HG03025 (cell line): ENCODE measurements around the gene GEMIN4.
"Not testable (repeated sequence)": the region's sequence is repeated elsewhere in the genome, so short reads cannot be mapped to it uniquely, and the experiment has no call there.

Source experiments
- ATAC-seq: cut with Tn5 transposase; IDR thresholded peaks from one replicate; pipeline ENCODE4 v1.9.1; 2021; ENCODE audit warnings: mild to moderate bottlenecking, moderate library complexity; ENCODE audit not compliant: unreplicated experiment, low FRiP score

GEMIN4 gene

DNA sequence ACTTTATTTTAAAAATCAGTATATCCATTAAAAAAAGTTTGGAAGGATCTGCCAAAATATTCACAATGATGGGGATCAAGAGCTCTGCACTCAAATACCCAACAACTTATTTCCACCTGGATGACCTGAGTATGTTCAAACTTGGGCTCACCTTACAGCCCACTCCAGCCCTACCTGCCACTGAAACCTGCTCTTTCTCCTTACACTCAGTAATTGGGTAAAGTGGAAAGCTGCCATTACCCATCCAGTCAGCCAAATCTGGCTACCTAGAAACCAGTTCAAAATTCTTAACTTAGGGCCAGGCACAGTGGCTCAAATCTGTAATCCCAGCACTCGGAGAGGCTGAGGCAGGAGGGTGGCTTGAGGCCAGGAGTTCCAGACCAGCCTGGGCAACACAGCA is 47.1 kb downstream of the GEMIN4 start:
- ATAC-seq, result no peak

DNA sequence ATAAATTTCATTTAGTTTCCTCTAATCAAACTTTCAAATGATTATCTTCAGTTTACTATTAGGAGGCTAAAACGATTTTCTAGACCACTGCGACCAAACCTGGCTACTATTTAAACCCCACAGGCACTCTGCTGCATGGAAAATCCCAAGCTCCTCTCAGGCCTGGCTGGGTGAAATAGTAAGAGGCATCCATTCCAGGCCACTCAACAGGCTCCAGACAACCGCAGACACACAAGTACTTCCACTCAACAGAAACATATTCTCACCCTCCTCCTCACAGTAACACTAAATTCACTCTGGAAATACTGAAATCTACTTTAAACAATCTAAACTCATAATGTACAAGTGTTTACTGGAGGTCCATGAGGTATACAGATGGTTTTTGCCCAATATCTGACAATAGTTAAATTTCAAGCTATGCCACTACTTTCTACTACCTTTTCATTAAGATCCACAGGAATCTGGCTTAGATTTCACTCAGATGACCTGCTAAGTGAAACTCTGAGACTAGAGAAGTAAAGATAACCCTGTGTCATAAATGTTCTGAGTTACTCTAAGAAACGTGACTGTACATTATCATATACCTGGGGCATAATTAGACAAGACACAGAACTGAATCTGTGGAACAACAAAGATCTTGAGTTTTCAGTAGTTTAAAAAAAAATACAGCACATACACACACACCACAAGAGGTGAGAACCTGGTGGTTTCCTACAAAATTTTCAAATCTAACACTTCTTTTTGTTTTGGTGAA is 47.8 kb downstream of the GEMIN4 start:
- ATAC-seq, result no peak

DNA sequence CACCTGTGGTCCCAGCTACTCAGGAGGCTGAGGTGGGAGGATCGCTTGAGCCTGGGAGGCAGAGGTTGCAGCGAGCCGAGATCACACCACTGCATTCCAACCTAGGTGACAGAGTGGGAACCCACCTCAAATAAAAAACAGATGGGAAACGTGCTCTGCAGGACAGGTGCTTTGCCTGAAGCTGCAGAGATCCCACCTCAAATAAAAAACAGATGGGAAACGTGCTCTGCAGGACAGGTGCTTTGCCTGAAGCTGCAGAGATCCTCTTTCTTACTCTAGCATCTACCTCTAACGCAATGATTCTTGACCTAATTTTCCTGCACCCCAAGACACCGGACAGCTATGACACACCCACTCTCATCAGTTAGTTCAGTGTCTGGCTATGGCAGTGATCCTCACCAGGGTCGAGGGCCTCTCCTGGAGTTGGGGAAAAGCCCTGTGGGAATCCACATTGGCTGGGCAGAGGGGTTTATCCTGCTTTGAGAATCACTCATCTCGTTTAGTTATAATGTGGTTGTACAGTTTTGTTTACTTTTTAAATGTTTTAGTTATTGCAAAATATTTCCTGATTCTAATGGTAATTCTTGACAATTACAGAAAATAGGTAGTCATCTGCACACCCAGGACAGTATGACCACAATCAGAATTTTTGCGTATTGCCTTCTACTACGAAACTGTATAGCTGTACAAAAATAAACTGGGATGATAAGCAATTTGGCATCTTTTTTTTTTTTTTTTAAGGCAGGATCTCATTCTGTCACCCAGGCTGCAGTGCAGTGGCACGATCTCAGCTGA is 48.8 kb downstream of the GEMIN4 start:
- ATAC-seq, result no peak

DNA sequence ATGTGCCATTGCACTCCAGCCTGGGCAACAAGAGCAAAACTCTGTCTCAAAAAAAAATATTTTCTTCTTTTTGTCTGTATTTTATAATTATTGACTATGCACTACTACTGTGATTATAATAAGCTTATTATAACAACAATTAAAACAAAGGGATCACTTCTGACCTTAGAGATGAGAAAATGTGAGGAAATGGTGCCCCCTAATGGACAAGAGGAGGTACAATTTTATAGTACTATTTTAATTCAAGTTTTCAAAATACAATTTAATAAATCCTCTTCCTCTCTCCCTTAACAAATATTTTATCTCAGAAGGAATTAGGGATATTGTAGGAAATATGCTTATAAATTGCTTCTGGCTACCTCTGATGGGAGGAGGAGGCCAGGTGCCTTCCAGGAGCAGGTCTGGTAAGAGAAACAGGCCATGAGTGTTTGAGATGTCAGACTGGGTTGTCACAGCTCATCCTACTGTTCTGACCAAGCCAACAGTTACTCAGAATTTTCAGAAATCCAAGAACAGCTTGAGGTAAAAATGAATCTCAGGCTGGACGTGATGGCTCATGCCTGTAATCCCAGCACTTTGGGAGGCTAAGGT is 51.5 kb downstream of the GEMIN4 start:
- ATAC-seq, result no peak

DNA sequence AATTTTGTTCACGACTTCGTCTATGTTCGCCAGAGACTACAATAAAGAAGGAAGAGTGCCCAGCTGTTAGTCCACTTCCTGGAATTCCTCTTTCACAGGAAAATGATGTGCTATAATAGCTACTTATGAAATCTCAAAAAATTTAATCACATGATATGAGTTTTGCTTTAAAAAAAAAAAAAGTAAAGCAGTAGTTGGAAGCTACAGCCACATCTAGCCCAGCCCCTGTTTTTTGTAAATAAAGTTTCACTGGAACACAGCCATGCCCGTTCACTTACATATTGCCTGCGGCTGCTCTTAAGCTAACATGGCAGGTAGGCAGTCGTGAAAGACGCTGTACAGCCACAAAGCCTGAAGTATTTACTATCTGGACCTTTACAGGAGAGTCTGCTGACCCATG is 52.7 kb downstream of the GEMIN4 start:
- no peak for ATAC-seq

DNA sequence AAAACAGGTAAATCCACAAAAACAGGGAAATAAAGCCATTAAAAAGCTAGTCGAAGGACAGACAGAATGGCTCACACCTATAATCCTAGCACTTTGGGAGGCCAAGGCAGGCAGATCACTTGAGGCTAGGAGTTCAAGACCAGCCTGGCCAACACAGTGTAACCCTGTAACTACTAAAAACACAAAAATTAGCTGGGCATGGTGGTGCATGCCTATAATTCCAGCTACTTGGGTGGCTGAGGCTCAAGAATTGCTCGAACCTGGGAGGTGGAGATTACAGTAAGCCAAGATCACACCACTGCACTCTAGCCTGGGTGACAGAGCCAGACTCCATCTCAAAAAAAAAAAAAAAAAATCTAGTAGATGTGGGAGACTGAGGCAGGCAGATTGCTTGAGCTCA is 54.0 kb downstream of the GEMIN4 start:
- ATAC-seq, result not testable (repeated sequence)

DNA sequence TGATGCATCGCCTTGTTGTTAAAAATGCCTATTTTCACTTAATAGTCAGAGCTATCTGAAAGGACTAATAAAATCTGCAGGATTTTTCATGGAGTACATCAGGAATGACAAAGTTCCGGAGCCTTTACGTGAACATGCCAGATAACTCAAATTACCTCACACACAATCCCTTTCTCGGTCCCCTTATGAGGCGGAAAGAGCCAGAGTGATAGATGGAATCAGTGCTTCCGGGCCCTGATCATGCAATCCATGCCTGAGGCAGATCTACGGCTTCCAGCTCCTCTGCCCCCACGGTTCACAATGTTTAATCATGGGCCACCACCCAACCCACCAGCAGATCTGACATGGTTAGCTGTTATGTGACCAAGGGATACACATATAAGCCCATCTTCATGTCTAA is 54.4 kb downstream of the GEMIN4 start:
- ATAC-seq, result no peak

DNA sequence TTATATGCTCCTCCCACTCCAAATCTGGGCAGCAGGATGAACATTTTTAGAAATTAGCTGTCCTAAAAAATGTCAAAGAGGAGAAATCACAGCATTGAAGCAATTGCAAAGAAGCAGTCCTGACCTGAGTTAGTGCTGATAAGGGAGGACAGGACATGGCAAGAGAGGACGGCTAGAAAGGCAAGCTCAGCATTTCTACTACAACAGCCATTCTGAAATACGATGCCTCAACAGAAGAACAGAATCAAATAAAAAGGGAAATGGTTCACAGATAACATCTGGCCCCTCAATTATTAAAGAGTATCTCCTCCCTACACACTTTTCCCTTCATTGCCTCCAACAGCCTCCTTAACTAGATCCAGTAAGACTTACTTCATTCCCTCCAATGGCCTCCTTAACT is 55.7 kb downstream of the GEMIN4 start:
- ATAC-seq, result no peak
